Activated T-cell treated with anti-CD3 and anti-CD28 coated beads, Interleukin-2, amount 50 U/mL, for 48 hours (primary cell): ENCODE measurements around the gene C19orf67.

Experiments used
- DNase-seq, 2 experiments: peaks; one replicate each; pipeline ENCODE4 v3.0.0-alpha.2; 2020

The C19orf67 gene

GRCh38 chr19:14085309-14085995 is at the start of gene C19orf67:
Gene C19orf67, minus strand, starts transcription at chr19:14085783. Its CDS starts 156 bp downstream, at chr19:14085627.
- no peak for DNase-seq

GRCh38 chr19:14135355-14135754 is 49.8 kb upstream of the C19orf67 start:
- no peak for DNase-seq

- no peak for DNase-seq
Observed at GRCh38 chr19:14127929-14128509, 42.4 kb upstream of the C19orf67 start.

GRCh38 chr19:14127176-14127575 is 41.6 kb upstream of the C19orf67 start:
- DNase-seq, result no peak

- no peak for DNase-seq
Observed at GRCh38 chr19:14122924-14123323, 37.3 kb upstream of the C19orf67 start.

- no peak for DNase-seq
Observed at GRCh38 chr19:14120497-14120780, 34.9 kb upstream of the C19orf67 start.

GRCh38 chr19:14119644-14120496 is 34.3 kb upstream of the C19orf67 start:
- DNase-seq, result no peak

- no peak for DNase-seq
Observed at GRCh38 chr19:14119146-14119545, 33.6 kb upstream of the C19orf67 start.

- peak; percentile 48 to 52 for DNase-seq
Observed at GRCh38 chr19:14118165-14119051, 32.8 kb upstream of the C19orf67 start.

GRCh38 chr19:14117668-14118164 is 32.1 kb upstream of the C19orf67 start, which contains the start of gene PRKACA:
Gene PRKACA, minus strand, starts transcription at chr19:14117762. Its CDS starts 215 bp downstream, at chr19:14117547.
- DNase-seq, result peak; percentile 97 to 99

GRCh38 chr19:14116918-14117578 is 31.5 kb upstream of the C19orf67 start:
- no peak for DNase-seq

GRCh38 chr19:14116525-14116917 is 30.9 kb upstream of the C19orf67 start:
- no peak for DNase-seq

- DNase-seq, result no peak
Observed at GRCh38 chr19:14115756-14116155, 30.2 kb upstream of the C19orf67 start.

GRCh38 chr19:14114854-14115253 is 29.3 kb upstream of the C19orf67 start:
- peak; percentile 75 to 78 for DNase-seq

- DNase-seq, result no peak
Observed at GRCh38 chr19:14114439-14114838, 28.9 kb upstream of the C19orf67 start.

- DNase-seq, result peak; percentile 77 to 78
Observed at GRCh38 chr19:14113762-14114414, 28.3 kb upstream of the C19orf67 start.

- DNase-seq, result no peak
Observed at GRCh38 chr19:14112809-14113385, 27.3 kb upstream of the C19orf67 start.

GRCh38 chr19:14112051-14112808 is 26.6 kb upstream of the C19orf67 start:
- no peak for DNase-seq

GRCh38 chr19:14111486-14111885 is 25.9 kb upstream of the C19orf67 start:
- DNase-seq, result no peak

GRCh38 chr19:14110650-14111049 is 25.1 kb upstream of the C19orf67 start:
- no peak for DNase-seq
